ENCODE data around the gene PLEKHM3. TPM values are rescaled to one million over a fixed set of nuclear protein-coding genes. Genes with fewer than 3 reads are reported as not detected.

The PLEKHM3 gene
- polyA plus RNA-seq, 2 of the 4 experiments (the other 2 are of a cell fraction): 2.9 to 6.5 TPM

- TF ChIP-seq RAD21 (conservative IDR thresholded peaks at IDR 0.05 in 1 of 2, IDR thresholded peaks at IDR 0.05 in 1 of 2) (no peak), EHF (CRISPR knock-in tag; IDR thresholded peaks at IDR 0.05) (no peak), SMC3 (IDR thresholded peaks at IDR 0.05) (no peak), ATOH8 (CRISPR knock-in tag; IDR thresholded peaks at IDR 0.05; ENCODE audit: low read depth) (no peak), HEYL (CRISPR knock-in tag; IDR thresholded peaks at IDR 0.05) (no peak), POLR2A (IDR thresholded peaks at IDR 0.05; ENCODE audit: low read length) (no peak)
- no peak for FAIRE-seq
- Histone ChIP-seq H3K4me2 (no peak overlapping the region), H3K9me3 (0 out of 3 replicates have a peak, but pooled peaks cover 4% of the 10 kb centered on the region), H3K4me1 (0 out of 3 replicates have a peak, but pooled peaks cover 6% of the 10 kb centered on the region), H3K27ac (no peak overlapping the region), H3K4me3 (no peak overlapping the region)
- ATAC-seq: no peak
- no peak for DNase-seq (ENCODE audit: low read depth in 1 of 2, low spot score in 1 of 2)
- WGBS (ENCODE audit: missing lambda C conversion rate): 69% methylated on average over 4 of the region's 4 CpGs
- CTCF ChIA-PET: interaction anchor here (0.6 to 3.0 kb wide), 6 partner anchors 12 to 289 kb away, joined by 3 to 14 read pairs (median 3); no protein-coding TSS in a partner anchor
- POLR2A ChIA-PET: no interaction called here
Observed at GRCh38 chr2:208034503-208035140, 9.3 kb upstream of the PLEKHM3 start.

GRCh38 chr2:208033701-208034502 lies 8.6 kb upstream of the PLEKHM3 start:
- 53% methylated on average over 4 of the region's 4 CpGs for WGBS (ENCODE audit: missing lambda C conversion rate)
- Histone ChIP-seq H3K4me2 (no peak overlapping the region), H3K4me1 (0 out of 3 replicates have a peak, but pooled peaks cover 6% of the 10 kb centered on the region), H3K4me3 (no peak overlapping the region), H3K9me3 (0 out of 3 replicates have a peak, but pooled peaks cover 4% of the 10 kb centered on the region), H3K27ac (no peak overlapping the region)
- peak; percentile 63 to 75; a peak in 4 of 6 replicates for ATAC-seq
- no peak for FAIRE-seq
- TF ChIP-seq CHD4 (IDR thresholded peaks at IDR 0.05; ENCODE audit: borderline replicate concordance) (no peak), RAD21 (conservative IDR thresholded peaks at IDR 0.05 in 1 of 2, IDR thresholded peaks at IDR 0.05 in 1 of 2) (peak; percentile 45 to 48; a peak in 3 of 5 replicates), FOSL2 (IDR thresholded peaks at IDR 0.05) (no peak), FOSL2 (CRISPR knock-in tag; IDR thresholded peaks at IDR 0.05) (peak; percentile 31; the same call in 1 of the 2 replicates), REST (IDR thresholded peaks at IDR 0.05) (no peak), KDM1A (IDR thresholded peaks at IDR 0.05; ENCODE audit: low read depth) (no peak), RFX5 (IDR thresholded peaks at IDR 0.05) (no peak), MAX (IDR thresholded peaks at IDR 0.05) (no peak), HOXB5 (CRISPR knock-in tag; IDR thresholded peaks at IDR 0.05) (no peak), ATOH8 (CRISPR knock-in tag; IDR thresholded peaks at IDR 0.05; ENCODE audit: low read depth) (no peak), ZC3H11A (IDR thresholded peaks at IDR 0.05) (no peak), POLR2AphosphoS2 (conservative IDR thresholded peaks at IDR 0.05; ENCODE audit: low read length) (no peak), TFCP2L1 (CRISPR knock-in tag; IDR thresholded peaks at IDR 0.05) (no peak), CBX2 (IDR thresholded peaks at IDR 0.05; ENCODE audit: borderline replicate concordance, low read depth) (no peak), JUN (IDR thresholded peaks at IDR 0.05) (no peak), ZSCAN20 (CRISPR knock-in tag; IDR thresholded peaks at IDR 0.05) (no peak)
- POLR2A ChIA-PET: no interaction called here
- DNase-seq (ENCODE audit: low read depth in 1 of 2, low spot score in 1 of 2): peak in 1 of 2 experiments; percentile 65
- CTCF ChIA-PET: interaction anchor here (0.6 to 3.0 kb wide), 6 partner anchors 11 to 288 kb away, joined by 3 to 14 read pairs (median 4); partner anchors contain the start of gene FZD5

Measured in A549 (cell line).